ENCODE data around the gene F8. TPM values are rescaled to one million over a fixed set of nuclear protein-coding genes. Genes with fewer than 3 reads are reported as not detected.

Gene F8
- total and polyA plus RNA-seq, 10 of the 15 experiments (the other 5 are each of a cell fraction or from before 2014, with no cell fraction given): 3.0 to 8.1 (median 5.1) TPM

DNA sequence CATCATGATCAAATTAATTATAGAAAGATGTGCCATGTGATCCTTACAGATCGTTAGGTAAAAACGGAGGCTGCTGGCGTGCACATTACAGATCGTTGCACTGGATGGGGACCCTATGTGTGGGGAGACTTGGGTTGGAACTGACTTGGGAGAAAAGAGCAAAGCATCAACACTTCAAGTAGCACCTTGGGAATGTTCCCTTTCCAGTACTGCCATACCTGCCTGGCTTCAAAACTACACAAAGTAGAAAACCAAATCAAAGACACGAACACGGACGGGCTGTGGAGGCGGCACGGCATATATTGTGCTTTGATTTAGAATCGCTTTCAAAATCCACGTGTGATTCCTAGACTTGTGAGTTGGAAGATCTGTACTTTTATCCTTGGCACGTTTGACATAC, 47.5 kb upstream of the F8 start:
- Histone ChIP-seq H3K4me2 (ENCODE audit: control insufficient read depth, insufficient read depth) (peak overlapping the region; percentile 49), H4K20me1 (ENCODE audit: control insufficient read depth, insufficient read depth) (no peaks in the 10 kb centered on the region), H3K9me3 (replicated peaks; ENCODE audit: control insufficient read depth, insufficient read depth, low read length) (no peaks in the 10 kb centered on the region), H3K79me2 (ENCODE audit: control insufficient read depth, insufficient read depth, low read length) (peaks cover 54% of the 10 kb centered on the region), H2AFZ (ENCODE audit: control insufficient read depth, low read depth, low read length) (peak overlapping the region; percentile 61), H3K27me3 (replicated peaks in 1 of 2; ENCODE audit: control insufficient read depth in 2 of 2, insufficient read depth in 2 of 2, low read length in 1 of 2) (no peaks in the 10 kb centered on the region), H3K4me3 (peak overlapping the region; percentile 72), H3K36me3 (ENCODE audit: control insufficient read depth in 2 of 2, insufficient read depth in 2 of 2, low read length in 1 of 2) (no peaks in the 10 kb centered on the region; a peak in 3 of 4 replicates), H3K4me1 (ENCODE audit: control insufficient read depth, insufficient read depth, low read length) (no peaks in the 10 kb centered on the region), H3K9ac (ENCODE audit: control insufficient read depth, insufficient read depth, low read length) (peak overlapping the region; percentile 87), H3K27ac (ENCODE audit: control insufficient read depth, insufficient read depth) (peak overlapping the region; percentile 84; the same call in 1 of the 2 replicates)
- ATAC-seq: no peak
- in situ Hi-C loops (cut with MboI): no loop called here
- 31% methylated on average over 12 of the region's 12 CpGs for WGBS (ENCODE audit: insufficient coverage, insufficient replicate concordance, low lambda C conversion rate, missing lambda C conversion rate)
- ChIA-PET POLR2A (interaction anchor here (1.1 kb wide), 1 partner anchor 42 kb away, joined by 3 read pairs; no protein-coding TSS in a partner anchor), RAD21 (ENCODE audit: unreplicated experiment) (interaction anchor here (1.4 to 1.5 kb wide), 2 partner anchors 43 to 148 kb away, joined by 3 read pairs; partner anchors contain the start of gene FUNDC2), CTCF (interaction anchor here (1.4 kb wide), 1 partner anchor 13 kb away, joined by 3 read pairs; no protein-coding TSS in a partner anchor), SMC1A (ENCODE audit: uncharacterized antibody, unreplicated experiment) (interaction anchor here (1.1 kb wide), 1 partner anchor 42 kb away, joined by 4 read pairs; no protein-coding TSS in a partner anchor)
- BruUV-seq (replicated peaks): no TSS peak
- no peak for DNase-seq (ENCODE audit: low read depth, low spot score)
- no peak for TF ChIP-seq SMC3 (IDR thresholded peaks at IDR 0.05; ENCODE audit: borderline replicate concordance, low read length)
- no peak for TF ChIP-seq KDM1A (IDR thresholded peaks at IDR 0.05; ENCODE audit: borderline replicate concordance)
- TF ChIP-seq SREBF2 (IDR thresholded peaks at IDR 0.05; ENCODE audit: low read length): no peak
- TF ChIP-seq NR2F1 (conservative IDR thresholded peaks at IDR 0.05): no peak
- no peak for TF ChIP-seq HDAC2 (IDR thresholded peaks at IDR 0.05)
- TF ChIP-seq YY1 (IDR thresholded peaks at IDR 0.05; ENCODE audit: low read depth, low read length): no peak
- TF ChIP-seq BHLHE40 (IDR thresholded peaks at IDR 0.05; ENCODE audit: borderline replicate concordance in 1 of 2, low read depth in 2 of 2, low read length in 1 of 2): no peak
- TF ChIP-seq, protein P1, sequence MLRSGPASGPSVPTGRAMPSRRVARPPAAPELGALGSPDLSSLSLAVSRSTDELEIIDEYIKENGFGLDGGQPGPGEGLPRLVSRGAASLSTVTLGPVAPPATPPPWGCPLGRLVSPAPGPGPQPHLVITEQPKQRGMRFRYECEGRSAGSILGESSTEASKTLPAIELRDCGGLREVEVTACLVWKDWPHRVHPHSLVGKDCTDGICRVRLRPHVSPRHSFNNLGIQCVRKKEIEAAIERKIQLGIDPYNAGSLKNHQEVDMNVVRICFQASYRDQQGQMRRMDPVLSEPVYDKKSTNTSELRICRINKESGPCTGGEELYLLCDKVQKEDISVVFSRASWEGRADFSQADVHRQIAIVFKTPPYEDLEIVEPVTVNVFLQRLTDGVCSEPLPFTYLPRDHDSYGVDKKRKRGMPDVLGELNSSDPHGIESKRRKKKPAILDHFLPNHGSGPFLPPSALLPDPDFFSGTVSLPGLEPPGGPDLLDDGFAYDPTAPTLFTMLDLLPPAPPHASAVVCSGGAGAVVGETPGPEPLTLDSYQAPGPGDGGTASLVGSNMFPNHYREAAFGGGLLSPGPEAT (IDR thresholded peaks at IDR 0.05; ENCODE audit: low read depth): no peak
- TF ChIP-seq IKZF1 (conservative IDR thresholded peaks at IDR 0.05): no peak
- TF ChIP-seq CREB1 (IDR thresholded peaks at IDR 0.05; ENCODE audit: low read depth): no peak
- TF ChIP-seq TBL1XR1 (IDR thresholded peaks at IDR 0.05; ENCODE audit: low read depth, low read length): no peak
- TF ChIP-seq, protein P2, sequence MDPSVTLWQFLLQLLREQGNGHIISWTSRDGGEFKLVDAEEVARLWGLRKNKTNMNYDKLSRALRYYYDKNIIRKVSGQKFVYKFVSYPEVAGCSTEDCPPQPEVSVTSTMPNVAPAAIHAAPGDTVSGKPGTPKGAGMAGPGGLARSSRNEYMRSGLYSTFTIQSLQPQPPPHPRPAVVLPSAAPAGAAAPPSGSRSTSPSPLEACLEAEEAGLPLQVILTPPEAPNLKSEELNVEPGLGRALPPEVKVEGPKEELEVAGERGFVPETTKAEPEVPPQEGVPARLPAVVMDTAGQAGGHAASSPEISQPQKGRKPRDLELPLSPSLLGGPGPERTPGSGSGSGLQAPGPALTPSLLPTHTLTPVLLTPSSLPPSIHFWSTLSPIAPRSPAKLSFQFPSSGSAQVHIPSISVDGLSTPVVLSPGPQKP (IDR thresholded peaks at IDR 0.05; ENCODE audit: low read depth, low read length): no peak
- TF ChIP-seq, protein P3, sequence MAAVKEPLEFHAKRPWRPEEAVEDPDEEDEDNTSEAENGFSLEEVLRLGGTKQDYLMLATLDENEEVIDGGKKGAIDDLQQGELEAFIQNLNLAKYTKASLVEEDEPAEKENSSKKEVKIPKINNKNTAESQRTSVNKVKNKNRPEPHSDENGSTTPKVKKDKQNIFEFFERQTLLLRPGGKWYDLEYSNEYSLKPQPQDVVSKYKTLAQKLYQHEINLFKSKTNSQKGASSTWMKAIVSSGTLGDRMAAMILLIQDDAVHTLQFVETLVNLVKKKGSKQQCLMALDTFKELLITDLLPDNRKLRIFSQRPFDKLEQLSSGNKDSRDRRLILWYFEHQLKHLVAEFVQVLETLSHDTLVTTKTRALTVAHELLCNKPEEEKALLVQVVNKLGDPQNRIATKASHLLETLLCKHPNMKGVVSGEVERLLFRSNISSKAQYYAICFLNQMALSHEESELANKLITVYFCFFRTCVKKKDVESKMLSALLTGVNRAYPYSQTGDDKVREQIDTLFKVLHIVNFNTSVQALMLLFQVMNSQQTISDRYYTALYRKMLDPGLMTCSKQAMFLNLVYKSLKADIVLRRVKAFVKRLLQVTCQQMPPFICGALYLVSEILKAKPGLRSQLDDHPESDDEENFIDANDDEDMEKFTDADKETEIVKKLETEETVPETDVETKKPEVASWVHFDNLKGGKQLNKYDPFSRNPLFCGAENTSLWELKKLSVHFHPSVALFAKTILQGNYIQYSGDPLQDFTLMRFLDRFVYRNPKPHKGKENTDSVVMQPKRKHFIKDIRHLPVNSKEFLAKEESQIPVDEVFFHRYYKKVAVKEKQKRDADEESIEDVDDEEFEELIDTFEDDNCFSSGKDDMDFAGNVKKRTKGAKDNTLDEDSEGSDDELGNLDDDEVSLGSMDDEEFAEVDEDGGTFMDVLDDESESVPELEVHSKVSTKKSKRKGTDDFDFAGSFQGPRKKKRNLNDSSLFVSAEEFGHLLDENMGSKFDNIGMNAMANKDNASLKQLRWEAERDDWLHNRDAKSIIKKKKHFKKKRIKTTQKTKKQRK (IDR thresholded peaks at IDR 0.05; ENCODE audit: low read depth, low read length): no peak
- TF ChIP-seq LARP7 (IDR thresholded peaks at IDR 0.05): no peak
- TF ChIP-seq, protein P4, sequence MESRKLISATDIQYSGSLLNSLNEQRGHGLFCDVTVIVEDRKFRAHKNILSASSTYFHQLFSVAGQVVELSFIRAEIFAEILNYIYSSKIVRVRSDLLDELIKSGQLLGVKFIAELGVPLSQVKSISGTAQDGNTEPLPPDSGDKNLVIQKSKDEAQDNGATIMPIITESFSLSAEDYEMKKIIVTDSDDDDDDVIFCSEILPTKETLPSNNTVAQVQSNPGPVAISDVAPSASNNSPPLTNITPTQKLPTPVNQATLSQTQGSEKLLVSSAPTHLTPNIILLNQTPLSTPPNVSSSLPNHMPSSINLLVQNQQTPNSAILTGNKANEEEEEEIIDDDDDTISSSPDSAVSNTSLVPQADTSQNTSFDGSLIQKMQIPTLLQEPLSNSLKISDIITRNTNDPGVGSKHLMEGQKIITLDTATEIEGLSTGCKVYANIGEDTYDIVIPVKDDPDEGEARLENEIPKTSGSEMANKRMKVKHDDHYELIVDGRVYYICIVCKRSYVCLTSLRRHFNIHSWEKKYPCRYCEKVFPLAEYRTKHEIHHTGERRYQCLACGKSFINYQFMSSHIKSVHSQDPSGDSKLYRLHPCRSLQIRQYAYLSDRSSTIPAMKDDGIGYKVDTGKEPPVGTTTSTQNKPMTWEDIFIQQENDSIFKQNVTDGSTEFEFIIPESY (IDR thresholded peaks at IDR 0.05): no peak
- TF ChIP-seq DPF2 (IDR thresholded peaks at IDR 0.05): no peak
- TF ChIP-seq SUZ12 (IDR thresholded peaks at IDR 0.05; ENCODE audit: unreplicated experiment): no peak
- intact Hi-C loops (cut with micrococcal nuclease; ENCODE audit: unreplicated experiment): loop anchor here (5.0 kb wide), 2 partner anchors 43 to 147 kb away; partner anchors contain the start of genes FUNDC2 and VBP1
- FAIRE-seq: no peak
